Iris pigment epithelial cell (primary cell): ENCODE data around the gene CASQ1.

Experiments used
- DNase-seq: peaks from one replicate; pipeline ENCODE4 v3.0.0-alpha.2; 2011; ENCODE audit warnings: low read depth

Gene CASQ1

DNA sequence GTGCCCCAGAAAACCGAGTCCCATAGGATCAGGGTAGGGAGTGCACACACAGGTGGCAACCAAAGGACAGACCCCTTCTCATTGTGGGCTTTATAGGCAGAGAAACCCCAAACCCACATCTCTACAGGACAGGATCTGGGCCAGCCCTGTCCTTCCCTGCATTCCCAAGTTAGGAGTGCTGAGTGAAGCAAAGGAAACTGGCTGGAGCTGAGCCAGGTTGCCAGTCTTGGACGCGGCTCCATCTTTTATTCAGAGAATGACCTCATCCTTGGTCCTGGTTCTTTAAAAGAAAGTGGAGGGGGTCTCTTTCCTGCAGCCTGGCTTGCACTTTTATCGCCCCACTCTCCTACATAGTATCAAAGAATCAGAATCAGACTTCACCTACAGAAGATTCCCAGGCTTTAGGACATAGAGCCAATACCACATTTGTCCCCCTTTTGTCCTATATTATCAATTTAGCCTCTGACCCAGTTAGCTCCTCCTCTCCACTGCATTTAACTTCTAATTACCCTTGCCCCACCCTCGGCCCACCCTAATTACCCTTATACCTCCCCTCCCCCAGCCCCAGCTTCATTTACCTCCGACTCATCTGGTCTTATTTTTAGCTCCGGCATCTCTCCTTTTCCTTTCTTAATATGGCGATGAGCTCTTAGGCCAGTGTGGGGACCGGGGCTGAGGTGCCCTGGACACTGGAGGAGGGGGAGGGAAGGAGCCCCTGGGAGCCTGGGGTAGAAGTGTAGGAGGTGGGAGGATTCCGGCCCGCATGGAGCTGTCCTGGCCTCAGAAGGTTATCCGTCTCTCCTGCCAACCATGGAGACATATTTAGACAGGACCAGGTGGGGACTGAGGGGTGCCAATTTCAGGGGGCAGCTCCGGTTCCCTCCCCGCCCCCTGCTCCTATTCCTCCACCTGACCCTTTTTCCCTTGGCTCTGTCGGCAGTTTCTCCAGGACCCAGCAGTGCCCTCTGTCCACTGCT lies at the start of gene CASQ1:
CASQ1 (plus strand) TSS at position 927 of the 977 bp plus-strand sequence. CDS start 177 bp downstream, outside the sequence.
- DNase-seq = no peak

DNA sequence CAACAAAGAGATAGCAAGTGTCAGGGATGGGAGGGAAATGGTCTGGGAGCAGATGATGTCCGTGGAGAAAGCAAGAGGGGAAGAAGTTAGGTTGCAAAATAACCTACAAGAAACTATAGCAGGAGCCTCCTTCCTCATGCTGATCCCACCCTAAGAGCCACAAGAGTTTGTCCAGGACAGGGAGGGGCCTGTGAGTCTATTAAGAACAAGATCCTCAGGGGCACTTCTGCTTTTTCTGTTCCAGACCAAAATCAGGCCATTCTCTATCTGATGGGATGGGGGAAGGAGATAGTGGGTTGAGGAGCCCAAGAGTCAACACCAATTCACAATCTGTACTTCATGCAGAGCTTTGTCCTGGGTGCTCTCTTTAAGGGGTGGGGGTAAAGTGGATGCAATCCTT lies 46.7 kb upstream of the CASQ1 start:
- DNase-seq = no peak

DNA sequence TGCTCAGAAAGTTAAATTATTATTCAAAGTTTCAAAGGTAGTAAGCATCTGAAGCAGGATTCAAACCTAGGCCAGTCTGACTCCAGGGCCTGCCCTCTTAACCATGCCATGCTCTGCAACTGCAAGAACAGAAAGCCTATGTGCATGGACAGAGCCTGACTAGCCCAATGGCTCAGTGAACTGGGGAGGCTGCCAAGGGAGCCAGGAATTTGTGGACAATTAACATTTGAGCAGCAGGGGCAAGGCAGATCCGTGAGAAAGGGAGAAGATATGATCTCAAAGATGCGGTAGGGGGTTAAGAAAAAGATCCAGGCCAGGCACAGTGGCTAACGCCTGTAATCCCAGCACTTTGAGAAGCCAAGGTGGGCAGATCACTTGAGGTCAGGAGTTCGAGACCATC lies 45.5 kb upstream of the CASQ1 start:
- no peak for DNase-seq

DNA sequence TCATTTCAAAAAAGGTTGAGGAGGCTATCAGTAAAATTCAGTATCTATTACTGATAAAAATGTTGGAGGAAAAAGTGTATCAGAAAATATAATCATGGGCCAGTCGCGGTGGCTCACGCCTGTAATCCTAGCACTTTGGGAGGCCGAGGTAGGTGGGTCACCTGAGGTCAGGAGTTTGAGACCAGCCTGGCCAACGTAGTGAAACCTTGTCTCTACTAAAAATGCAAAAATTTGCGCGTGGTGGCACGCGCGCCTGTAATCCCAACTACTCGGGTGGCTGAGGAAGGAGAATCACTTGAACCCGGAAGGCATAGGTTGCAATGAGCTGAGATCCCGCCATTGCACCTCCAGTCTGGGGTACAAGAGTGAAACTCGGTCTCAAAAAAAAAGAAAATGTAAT lies 44.3 kb upstream of the CASQ1 start:
- no peak for DNase-seq

DNA sequence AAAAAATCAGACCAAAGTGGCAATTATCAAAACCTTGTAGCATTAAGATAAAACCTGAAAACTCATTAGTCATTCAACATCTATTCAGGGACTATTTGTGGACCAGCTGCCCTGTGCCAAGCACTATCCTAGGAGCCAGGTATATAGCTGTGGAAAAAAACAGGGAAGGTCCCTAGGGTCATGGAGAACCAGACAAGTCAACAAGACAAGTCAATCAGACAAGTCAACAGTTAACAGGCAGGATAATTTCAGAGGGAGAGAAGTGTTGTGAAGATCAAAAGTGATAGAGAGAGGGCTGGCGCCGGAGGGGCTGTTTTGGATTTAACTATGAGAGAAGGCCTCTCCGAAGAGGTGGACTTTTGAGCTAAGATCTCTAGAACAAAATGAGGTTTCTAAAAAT lies 42.3 kb upstream of the CASQ1 start:
- no peak for DNase-seq

DNA sequence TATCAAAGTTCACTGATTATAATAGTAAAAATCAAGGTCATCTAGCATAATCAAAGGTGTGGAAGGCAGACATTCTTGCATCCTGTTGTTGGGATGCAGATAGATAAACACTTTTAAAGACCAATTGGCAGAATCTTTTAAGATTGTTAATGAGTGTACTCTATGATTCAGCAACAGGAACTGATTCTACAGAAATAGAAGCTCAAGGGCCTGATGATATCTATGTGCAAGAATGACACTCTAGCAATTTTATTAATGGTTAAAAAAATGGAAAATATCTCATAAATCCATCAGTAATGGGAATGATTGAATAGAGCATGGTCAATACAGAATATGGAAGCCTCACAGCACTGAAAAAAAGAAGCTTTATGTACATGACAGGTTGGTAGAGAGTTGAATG lies 41.1 kb upstream of the CASQ1 start:
- DNase-seq = no peak

DNA sequence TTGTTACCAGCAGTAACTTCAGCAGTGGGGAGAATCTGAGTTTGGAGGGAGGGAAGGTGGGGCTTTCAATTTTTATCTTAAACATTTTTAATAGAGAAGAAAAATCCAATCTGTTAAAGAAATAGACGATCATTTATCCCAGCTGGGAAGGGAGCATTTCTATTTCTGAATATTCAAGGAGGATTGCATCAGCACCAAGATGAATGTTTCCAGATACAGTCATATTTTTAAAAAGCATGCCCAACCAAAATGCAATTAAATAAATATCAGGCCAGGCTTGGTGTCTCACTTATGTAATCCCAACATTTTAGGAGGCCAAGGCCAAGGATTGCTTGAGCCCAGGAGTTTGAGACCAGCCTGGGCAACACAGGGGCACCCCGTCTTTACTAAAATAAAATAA lies 40.7 kb upstream of the CASQ1 start:
- DNase-seq = no peak

DNA sequence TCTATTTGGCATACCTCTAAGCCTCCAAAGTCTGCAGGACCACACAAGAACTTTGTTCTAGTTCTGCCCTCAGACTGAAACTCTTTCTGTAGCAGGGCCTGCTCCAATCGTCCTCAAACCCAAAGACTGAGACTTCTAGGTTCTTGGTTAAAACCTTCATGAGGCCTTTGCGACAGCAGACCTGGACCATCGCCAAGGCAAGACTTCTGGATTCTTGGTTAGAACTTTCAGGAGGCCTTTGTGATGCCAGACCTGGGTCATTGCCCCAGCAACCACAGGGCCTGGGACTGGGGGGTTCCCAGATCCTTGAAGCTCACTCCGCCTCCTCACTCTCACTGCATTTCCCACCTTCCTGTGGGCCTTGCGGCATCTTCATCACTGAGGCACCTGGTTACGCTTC lies 39.1 kb upstream of the CASQ1 start, which contains the start of gene ATP1A4:
ATP1A4 (plus strand) TSS at position 301 of the 400 bp plus-strand sequence. CDS start 438 bp downstream, outside the sequence.
- no peak for DNase-seq

DNA sequence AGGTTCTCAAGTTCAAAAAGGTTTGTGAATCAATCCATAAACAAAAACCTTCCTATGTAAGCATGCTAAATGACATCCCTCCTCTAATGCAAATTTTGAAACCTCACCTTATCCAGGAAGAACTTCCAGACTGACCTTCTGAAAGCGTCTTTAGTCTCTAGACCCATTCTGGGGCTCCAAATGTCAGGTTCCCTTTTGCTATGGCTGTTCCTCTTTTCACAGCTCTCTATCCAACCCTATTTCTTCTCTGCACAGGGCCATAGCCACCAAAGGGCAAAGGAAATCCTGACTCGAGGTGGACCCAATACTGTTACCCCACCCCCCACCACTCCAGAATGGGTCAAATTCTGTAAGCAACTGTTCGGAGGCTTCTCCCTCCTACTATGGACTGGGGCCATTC lies 35.6 kb upstream of the CASQ1 start:
- DNase-seq = no peak

DNA sequence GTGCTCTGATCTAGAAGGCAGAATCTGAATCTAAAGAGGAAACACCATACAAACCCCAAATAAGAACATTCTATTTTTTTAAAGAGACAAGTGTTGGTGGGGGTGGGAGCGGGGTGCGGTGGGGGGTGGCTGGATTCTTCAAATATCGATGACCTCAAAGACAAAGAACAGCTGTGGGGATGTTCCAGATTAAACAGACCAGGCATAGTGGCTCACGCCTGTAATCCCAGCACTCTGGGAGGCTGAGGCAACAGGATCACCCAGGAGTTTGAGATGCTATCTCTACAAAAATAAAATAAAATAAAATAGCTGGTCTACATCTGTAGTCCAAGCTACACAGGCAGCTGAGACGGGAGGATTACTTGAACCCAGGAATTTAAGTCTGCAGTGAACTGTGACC lies 34.0 kb upstream of the CASQ1 start:
- DNase-seq = no peak

DNA sequence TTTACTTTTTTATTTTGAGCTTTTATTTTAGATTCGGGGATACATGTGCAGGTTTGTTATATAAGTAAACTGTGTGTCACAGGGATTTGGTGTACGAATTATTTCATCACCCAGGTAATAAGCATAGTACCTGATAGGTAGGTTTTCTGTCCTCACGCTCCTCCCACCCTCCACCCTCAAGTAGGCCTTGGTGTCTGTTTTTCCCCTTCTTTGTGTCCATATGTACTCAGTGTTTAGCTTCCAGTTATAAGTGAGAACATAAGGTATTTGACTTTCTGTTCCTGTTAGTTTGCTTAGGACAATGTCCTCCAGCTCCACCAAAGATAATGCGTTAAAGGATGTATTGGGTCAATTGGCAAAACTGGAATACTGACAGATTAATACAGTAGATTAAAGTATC lies 33.2 kb upstream of the CASQ1 start:
- DNase-seq = no peak

DNA sequence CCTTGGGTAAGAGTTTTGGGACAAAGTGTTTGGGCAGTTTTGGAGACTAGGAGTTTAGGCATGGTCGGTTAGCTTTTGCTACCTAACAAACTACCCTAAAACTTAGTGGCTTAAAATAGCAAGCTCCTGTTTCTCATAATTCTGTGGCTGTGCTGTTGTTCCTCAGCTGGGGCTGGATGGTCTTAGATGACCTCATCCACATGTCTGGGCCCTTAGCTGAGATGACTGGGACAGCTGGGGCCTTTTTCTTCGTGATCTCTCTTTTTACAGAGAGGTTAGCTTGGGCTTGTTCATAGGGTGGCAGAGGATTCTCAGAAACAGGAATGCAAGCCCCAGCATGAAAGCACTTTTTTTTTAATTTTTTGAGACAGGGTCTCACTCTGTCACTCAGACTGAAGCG lies 32.3 kb upstream of the CASQ1 start:
- no peak for DNase-seq

DNA sequence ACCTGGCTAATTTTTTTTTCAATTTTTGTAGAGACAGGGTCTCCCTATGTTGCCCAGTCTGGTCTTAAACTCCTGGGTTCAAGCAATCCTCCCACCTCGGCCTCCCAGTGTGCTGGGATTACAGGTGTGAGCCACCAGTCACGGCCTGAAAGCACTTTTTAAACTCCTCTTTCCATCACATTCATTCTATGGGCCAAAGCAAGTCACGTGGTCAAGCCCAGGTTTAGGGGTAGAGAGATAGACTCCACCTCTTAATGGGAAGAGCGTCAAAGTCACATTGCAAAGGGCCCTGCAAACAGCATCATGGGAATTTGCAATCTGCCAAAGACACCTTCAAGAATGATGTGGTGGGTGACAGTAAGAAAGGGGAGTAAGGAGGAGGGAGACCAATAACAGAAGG lies 31.8 kb upstream of the CASQ1 start:
- DNase-seq = no peak

DNA sequence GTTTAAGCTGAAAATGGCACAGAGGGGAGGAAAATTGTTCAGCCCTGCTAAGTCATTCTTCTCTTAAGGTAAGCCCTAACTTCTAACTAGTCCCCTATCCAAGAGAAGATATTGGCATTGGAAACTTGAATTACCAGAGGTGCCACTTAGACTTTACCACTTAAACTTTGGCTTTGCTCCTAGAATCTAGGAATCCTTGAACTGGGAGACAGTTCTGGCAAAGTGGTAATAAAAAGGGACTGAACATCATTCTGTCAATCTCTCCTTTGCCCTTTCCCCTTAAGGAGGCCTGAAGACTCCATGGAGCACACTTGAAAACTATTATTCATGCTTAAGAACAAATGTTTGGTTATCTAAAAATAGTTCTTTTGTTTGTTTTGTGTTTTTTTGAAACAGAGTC lies 30.5 kb upstream of the CASQ1 start:
- DNase-seq = no peak

DNA sequence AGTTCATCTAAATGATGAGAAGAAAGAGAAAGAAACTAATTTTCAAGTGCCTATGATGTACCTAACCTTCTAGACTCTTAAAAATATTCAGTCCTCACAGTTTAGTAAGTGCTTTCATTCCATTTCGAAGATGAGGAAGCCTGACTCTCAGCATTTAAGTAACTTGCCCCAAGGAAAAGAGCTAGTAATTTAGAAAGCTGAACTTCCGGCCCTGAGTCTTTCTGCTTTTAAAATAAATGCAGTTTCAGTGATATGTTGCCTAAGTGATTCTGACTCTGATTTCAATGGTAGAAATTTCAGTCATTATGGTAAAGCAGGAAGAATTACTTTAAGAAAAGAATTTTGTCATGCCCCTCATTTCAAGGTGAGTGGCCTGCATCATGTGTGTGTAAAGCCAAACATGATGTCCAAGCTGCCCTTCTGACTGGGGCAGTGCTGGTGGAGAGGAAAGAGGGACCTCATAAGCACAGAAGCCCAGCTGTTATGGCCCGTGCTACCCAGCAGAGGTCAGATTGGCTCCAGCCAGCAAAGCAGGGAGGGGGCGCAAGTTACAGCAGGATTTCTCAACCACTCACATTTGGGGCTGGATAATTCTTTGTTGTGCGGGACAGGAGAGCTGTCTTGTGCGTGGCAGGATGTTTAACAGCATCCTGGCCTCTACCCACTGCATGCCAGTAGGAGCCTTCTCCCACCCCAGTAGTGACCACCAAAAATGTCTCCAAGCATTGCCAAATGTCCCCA lies 28.2 kb upstream of the CASQ1 start:
- peak; percentile 35 for DNase-seq

DNA sequence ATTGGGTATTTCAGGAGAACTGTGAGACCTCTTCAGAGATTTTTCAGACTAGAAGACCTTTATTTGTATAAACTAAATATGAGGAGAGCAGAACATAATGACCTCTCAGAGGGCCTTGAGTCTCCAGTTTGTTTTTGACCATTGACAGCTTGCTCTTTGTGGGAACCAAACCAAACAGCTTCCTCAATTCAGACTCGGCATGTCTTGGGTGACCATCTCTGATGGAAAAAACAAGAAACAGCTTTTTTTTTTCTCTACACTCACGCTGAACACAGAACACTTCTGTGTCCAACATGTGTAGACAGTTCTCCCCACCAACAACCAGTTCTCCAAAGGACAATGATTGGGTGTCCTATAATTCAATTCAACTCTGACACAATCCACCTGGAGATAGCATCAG lies 27.4 kb upstream of the CASQ1 start:
- no peak for DNase-seq

DNA sequence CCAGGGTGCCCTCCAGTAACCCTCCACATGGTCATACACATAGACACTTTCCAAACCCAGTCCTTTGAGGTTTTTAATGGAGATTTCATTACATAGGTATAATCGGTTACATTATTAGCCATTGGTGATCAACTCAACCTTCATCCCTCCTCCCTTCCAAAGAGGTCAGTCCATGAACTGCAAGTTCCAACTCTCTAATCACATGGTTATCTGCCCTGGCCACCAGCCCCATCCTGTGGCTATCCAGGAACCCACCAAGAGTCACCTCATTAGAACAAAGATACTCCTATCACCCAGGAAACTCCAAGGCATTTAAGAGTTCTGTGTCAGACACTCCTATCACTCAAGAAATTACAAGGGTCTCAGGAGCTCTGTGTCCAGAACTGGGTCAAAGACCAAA lies 26.8 kb upstream of the CASQ1 start:
- DNase-seq = no peak

DNA sequence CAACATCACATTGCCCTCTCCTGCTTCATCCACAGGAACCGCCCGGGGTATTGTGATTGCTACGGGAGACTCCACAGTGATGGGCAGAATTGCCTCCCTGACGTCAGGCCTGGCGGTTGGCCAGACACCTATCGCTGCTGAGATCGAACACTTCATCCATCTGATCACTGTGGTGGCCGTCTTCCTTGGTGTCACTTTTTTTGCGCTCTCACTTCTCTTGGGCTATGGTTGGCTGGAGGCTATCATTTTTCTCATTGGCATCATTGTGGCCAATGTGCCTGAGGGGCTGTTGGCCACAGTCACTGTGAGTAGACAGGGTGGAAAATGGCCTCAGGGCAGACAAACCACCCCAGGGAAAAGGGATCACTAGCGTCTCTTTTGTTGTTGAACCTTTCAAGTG lies 26.3 kb upstream of the CASQ1 start:
- no peak for DNase-seq

DNA sequence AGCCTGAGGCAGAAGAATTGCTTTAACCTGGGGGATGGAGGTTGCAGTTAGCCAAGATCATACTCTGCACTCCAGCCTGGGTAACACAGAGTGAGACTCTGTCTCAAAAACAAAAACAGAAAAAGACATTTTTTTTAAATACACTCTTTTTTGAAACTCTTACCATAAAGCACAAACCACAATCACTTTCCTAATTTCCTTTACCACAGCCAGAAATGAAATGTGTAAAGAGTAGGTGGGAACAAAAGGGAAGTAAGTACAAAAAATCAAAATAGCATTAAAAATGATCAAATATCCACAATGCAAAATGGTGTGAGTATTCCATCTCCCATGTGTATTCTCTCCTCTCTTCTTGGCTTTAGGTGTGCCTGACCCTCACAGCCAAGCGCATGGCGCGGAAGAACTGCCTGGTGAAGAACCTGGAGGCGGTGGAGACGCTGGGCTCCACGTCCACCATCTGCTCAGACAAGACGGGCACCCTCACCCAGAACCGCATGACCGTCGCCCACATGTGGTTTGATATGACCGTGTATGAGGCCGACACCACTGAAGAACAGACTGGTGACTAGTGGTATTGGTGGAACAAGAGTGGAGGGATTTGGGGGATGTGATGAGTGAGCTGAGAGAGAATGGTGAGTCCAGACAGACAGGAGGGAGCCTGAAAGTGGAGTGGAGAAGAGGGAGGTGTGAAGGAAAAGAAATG lies 24.1 kb upstream of the CASQ1 start:
- DNase-seq = no peak

DNA sequence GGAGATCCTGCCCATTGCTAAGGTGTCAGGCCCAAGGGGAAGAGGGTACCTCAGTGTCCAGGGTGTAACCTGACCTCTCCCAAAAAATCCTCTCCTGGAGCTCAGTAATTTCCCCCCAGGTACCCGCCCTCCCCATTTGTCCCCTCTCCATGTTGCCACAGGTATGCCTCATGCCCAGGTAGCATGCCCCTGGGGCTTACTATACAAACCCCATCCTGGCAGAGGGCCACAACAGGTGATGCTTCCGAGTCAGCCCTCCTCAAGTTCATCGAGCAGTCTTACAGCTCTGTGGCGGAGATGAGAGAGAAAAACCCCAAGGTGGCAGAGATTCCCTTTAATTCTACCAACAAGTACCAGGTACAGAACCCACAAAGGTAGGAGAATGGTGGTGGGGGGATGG lies 23.3 kb upstream of the CASQ1 start:
- no peak for DNase-seq

DNA sequence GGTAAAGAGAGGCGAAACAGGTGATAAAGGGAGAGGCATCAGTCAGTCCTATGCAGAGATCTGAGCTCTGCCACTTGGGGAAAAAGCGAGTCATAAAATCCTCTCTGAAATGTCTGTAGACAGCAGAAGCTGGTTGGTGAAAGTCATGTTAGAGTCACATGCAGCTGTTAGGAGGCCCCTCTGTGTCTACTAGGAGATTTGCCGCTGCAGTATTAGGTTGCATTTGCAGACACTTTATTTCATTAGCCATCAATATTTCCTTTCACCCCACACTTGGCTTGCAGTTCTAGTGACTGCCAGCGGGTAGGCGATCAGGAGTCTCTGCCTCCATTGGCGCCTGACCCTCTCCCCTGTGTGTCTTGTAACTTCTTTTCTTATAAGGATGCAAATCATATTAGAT lies 22.8 kb upstream of the CASQ1 start:
- no peak for DNase-seq

DNA sequence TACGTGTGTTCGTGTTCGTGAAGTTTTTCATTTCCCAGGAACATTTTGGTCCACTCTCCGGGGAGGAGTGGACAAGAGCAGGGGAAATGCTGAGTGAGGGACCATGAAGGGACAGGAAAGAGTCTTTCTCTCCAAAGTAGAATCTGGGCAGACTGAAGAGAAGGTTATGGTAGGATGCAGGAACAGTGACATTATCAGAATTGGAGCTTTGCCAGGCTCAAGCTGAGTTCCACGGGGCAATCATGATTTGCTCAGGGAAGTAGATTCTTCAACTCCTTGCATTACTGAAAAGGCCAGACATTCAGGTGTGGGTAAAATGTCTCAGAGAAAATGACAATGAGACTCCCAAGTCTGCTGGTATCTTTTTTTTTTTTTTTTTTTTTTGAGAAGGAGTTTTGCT lies 22.4 kb upstream of the CASQ1 start:
- DNase-seq = no peak
